Peyer's patch (tissue), 4 donors: ENCODE measurements around the gene GNPTG. TPM values are rescaled to one million over a fixed set of nuclear protein-coding genes. Genes with fewer than 3 reads are reported as not detected.

ENCODE experiments used
- DNase-seq, 3 donors: peaks; one replicate each; pipeline ENCODE4 v3.0.0-alpha.2; 2017 to 2019
- H3K27ac ChIP-seq, 4 donors: fragments of 200-600 bp; sonication (generic); one replicate each; pipeline ENCODE4 v1.5.1; 2016 to 2019
- H3K27me3 ChIP-seq, 2 donors: fragments of 200-600 bp; sonication (generic); one replicate each; pipeline ENCODE4 v1.5.1; 2019
- H3K36me3 ChIP-seq, 3 donors: fragments of 200-600 bp; sonication (generic); one replicate each; pipeline ENCODE4 v1.5.1; 2016 to 2019
- H3K4me1 ChIP-seq, 4 donors: fragments of 200-600 bp; sonication (generic); one replicate each; pipeline ENCODE4 v1.5.1; 2016 to 2019
- H3K4me3 ChIP-seq, 4 donors: fragments of 200-600 bp; sonication (generic); 1 replicate in 3 of 4; 2 replicates in 1 of 4; pipeline ENCODE4 v1.5.1; 2016 to 2019; ENCODE audit warnings: mild to moderate bottlenecking in 1 of 4
- H3K9me3 ChIP-seq, 4 donors: fragments of 200-600 bp; sonication (generic); one replicate each; pipeline ENCODE4 v1.5.1; 2016 to 2019; ENCODE audit warnings: mild to moderate bottlenecking in 1 of 4
- CTCF ChIP-seq, 6 experiments: fragments of 450-650 bp in 4 of 6; fragments of 200-600 bp in 2 of 6; sonication (generic) in 1 of 6; IDR thresholded peaks; one replicate each; pipeline ENCODE4 v1.5.1; 2017 to 2019; ENCODE audit warnings: antibody characterized with exemption in 6 of 6, mild to moderate bottlenecking in 3 of 6, moderate library complexity in 1 of 6
- POLR2A ChIP-seq, 2 donors: fragments of 450-650 bp; IDR thresholded peaks; one replicate each; pipeline ENCODE4 v1.5.1; 2017; ENCODE audit warnings: antibody characterized with exemption in 2 of 2, mild to moderate bottlenecking in 2 of 2, moderate library complexity in 2 of 2
- total RNA-seq, 4 donors: library from RNA; depleted of rRNA; stranded (reverse); fragments of >200 nt; gene quantifications; one replicate each; pipeline ENCODE4 v1.1.0, GENCODE V29; 2016

GNPTG gene
- total RNA-seq, 4 donors from 2014 or later = 51.1 to 83.3 (median 65.0) TPM

DNA sequence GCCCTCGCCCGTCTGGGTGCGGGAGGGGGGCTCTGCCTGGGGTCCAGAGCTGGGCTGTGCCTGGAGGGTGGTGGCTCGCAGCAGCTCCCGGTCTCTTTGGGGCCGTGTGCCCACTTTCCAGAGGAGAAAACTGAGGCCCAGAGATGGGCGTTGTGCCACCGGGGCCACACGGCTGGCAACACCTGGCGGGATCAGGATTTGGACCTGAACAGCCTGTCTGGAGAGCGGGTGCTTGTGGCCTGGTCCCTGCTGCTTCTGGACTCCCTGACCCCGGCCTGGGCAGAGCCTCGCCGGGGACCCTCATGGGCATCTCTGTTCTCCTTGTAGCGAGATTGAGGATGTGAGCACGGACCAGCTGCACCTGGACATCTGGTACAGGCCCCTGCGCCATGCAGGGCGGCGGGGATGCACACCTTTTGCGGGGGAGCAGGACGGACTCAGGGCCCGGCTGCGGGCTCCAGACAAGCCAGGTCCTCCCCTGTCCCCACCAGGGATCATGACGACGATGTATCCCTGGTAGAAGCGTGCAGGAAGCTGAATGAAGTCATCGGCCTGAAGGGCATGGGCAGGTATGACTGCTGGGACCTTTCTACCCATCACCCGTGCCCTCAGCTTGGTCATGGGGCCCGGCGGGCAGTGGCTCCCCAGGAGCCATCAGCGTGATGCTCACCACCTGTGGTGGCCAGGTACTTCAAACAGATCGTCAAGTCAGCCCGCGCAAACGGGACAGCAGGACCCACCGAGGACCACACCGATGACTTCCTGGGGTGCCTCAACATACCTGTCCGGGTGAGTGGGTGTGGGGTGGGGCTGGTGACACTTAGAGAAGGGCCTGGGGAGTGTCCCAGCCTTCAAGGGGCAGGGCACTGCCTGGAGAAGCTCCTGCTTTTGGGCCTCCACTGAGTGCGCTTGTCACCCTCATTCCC lies 10.0 kb upstream of the GNPTG start:
- no peaks in the 10 kb centered on the region for H3K9me3 ChIP-seq
- no peak for TF ChIP-seq POLR2A (IDR thresholded peaks at IDR 0.05)
- no peak for TF ChIP-seq CTCF (IDR thresholded peaks at IDR 0.05)
- peaks cover 3 to 36% (median 13%) of the 10 kb centered on the region in 4 donors for H3K4me1 ChIP-seq
- H3K36me3 ChIP-seq = no peaks in the 10 kb centered on the region
- H3K27ac ChIP-seq = peak overlapping the region in 3 of 4 donors; percentile 38 to 78 (median 66)
- peak in 1 of 3 donors; percentile 50 for DNase-seq
- H3K4me3 ChIP-seq = peak overlapping the region in 1 of 4 donors; percentile 44
- no peaks in the 10 kb centered on the region for H3K27me3 ChIP-seq

DNA sequence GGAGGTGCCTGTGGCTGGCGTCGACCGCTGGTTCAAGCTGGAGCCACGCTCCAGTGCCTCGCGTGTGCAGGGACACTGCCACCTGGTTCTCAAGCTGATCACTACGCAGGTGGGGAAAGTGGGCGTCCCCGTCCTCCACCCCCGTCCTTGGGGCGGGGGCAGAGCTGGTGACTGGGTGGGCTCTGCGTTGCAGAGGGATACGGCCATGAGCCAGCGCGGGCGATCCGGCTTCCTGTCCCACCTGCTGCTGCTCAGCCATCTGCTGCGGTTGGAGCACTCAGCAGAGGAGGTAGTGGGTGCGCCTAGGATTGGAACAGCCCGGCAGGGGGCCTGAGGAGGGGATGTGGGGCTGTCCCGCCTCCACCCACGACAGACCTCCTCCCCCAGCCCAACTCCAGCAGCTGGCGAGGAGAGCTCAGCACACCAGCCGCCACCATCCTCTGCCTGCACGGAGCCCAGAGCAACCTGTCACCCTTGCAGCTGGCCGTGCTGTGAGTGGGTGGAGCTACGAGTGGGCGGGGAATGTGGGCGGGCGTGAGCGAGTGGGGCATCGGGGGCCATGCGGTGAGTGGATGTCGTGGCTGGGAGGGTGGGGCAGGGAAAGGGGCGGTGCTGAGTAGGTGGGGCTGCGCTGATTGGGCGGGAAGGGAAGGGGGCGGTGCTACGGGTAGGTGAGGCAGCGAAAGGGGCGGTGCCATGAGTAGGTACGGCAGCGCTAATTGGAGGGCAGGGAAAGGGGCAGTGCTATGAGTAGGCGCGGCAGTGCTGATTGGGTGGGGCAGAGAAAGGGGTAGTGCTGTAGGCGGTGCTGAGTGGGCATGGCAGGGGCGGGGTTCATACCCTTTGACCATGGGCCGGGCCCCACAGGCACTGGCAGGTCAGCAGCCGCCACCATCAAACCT lies 9.0 kb upstream of the GNPTG start:
- TF ChIP-seq CTCF (IDR thresholded peaks at IDR 0.05) = peak in 1 of 6 experiments; percentile 16
- TF ChIP-seq POLR2A (IDR thresholded peaks at IDR 0.05) = no peak
- Histone ChIP-seq H3K4me3 (peak overlapping the region; percentile 20 to 51 (median 47)), H3K4me1 (peaks cover 3 to 35% (median 13%) of the 10 kb centered on the region in 4 donors), H3K27me3 (no peaks in the 10 kb centered on the region), H3K36me3 (peaks cover 0 to 5% (median 0%) of the 10 kb centered on the region in 3 donors), H3K9me3 (no peaks in the 10 kb centered on the region), H3K27ac (peak overlapping the region in 3 of 4 donors; percentile 51 to 78 (median 66))
- peak; percentile 98 to 100 (median 98) for DNase-seq

- Histone ChIP-seq H3K27ac (peak overlapping the region in 3 of 4 donors; percentile 19 to 78 (median 51)), H3K4me1 (peaks cover 3 to 26% (median 13%) of the 10 kb centered on the region in 4 donors), H3K4me3 (peak overlapping the region in 3 of 4 donors; percentile 24 to 51 (median 50)), H3K36me3 (peaks cover 0 to 13% (median 0%) of the 10 kb centered on the region in 3 donors), H3K27me3 (no peaks in the 10 kb centered on the region), H3K9me3 (no peaks in the 10 kb centered on the region)
- TF ChIP-seq POLR2A (IDR thresholded peaks at IDR 0.05) (peak; percentile 31 to 68), CTCF (IDR thresholded peaks at IDR 0.05) (no peak)
- peak in 1 of 3 donors; percentile 57 for DNase-seq
Measured at GRCh38 chr16:1343428-1344242, 8.1 kb upstream of the GNPTG start.

DNA sequence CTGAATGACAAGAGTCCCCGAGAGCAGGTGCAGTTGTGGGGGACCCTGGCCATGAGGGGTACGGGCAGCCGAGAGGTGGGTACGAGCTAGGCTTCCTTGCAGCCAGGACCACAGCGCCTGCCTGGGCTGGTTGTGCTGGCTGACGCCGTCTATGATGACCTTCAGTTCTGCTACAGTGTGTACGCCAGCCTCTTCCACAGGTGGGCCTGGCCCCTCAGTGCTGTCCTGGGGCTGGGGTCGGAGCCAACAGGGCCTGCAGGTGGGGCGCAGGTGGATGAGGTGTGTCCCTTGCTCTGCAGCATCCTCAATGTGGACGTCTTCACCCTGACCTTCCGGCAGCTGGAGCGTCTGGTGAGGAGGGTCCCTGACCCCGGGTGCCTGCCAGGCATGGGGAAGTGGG lies 7.2 kb upstream of the GNPTG start:
- H3K27ac ChIP-seq = no peak overlapping the region
- TF ChIP-seq CTCF (IDR thresholded peaks at IDR 0.05) (no peak), POLR2A (IDR thresholded peaks at IDR 0.05) (no peak)

More for the DNA sequence above, 7.2 kb upstream of the GNPTG start:
- Histone ChIP-seq H3K4me1 (peaks cover 3 to 23% (median 13%) of the 10 kb centered on the region in 4 donors), H3K36me3 (peaks cover 0 to 22% (median 0%) of the 10 kb centered on the region in 3 donors), H3K27me3 (no peaks in the 10 kb centered on the region), H3K9me3 (no peaks in the 10 kb centered on the region), H3K4me3 (no peak overlapping the region)
- DNase-seq = no peak
